WTC11 (cell line): Measurements from ENCODE around the gene ZFP92. TPM values are rescaled to one million over a fixed set of nuclear protein-coding genes. Genes with fewer than 3 reads are reported as not detected.

Experiments used
- ATAC-seq: fragments of 200-7000 bp; cut with Tn5 transposase; 2 replicates; pipeline ENCODE4 v1.10.0; 2021; ENCODE audit warnings: mild to moderate bottlenecking, moderate library complexity
- CTCF ChIA-PET: fragments of 300-600 bp; sonication (Branson Sonifier 250); formaldehyde crosslinking; loops from one replicate; lab custom pipeline; 2021; ENCODE audit warnings: antibody characterized with exemption; lab: Charles Lee
- POLR2A ChIA-PET: fragments of 350-600 bp; sonication (Branson Sonifier 250); formaldehyde crosslinking; loops from one replicate; lab custom pipeline; 2021; ENCODE audit warnings: antibody characterized with exemption; lab: Charles Lee
- DNase-seq: peaks from one replicate; pipeline ENCODE4 v3.0.0; 2021; ENCODE audit warnings: low spot score
- H3K27ac Mint-ChIP-seq: 2 replicates; pipeline ENCODE4 v1.8.0; 2021; ENCODE audit warnings: mixed read lengths
- H3K27me3 Mint-ChIP-seq: 2 replicates; pipeline ENCODE4 v1.8.0; 2021; ENCODE audit warnings: low read depth, mild to moderate bottlenecking, moderate library complexity, mixed read lengths
- H3K36me3 Mint-ChIP-seq: 2 replicates; pipeline ENCODE4 v1.8.0; 2021; ENCODE audit warnings: mixed read lengths
- H3K4me1 Mint-ChIP-seq: 2 replicates; pipeline ENCODE4 v1.8.0; 2022; ENCODE audit warnings: mixed read lengths
- H3K4me3 Mint-ChIP-seq: 2 replicates; pipeline ENCODE4 v1.8.0; 2021; ENCODE audit warnings: mild to moderate bottlenecking, moderate library complexity, mixed read lengths
- H3K9me3 Mint-ChIP-seq: 2 replicates; pipeline ENCODE4 v1.8.0; 2021; ENCODE audit warnings: mixed read lengths
- CTCF ChIP-seq: fragments of 200-600 bp; IDR thresholded peaks from 2 replicates; pipeline ENCODE4 v1.8.0; 2022; ENCODE audit warnings: antibody characterized with exemption
- ELF4 ChIP-seq: sonication (generic); formaldehyde crosslinking; IDR thresholded peaks from 2 replicates; pipeline ENCODE4 v1.8.1; 2022; ENCODE audit warnings: low read depth, mild to moderate bottlenecking, moderate library complexity, missing genetic modification reagents
- FOXK1 ChIP-seq: sonication (generic); formaldehyde crosslinking; IDR thresholded peaks from 2 replicates; pipeline ENCODE4 v1.8.0; 2022; ENCODE audit warnings: mild to moderate bottlenecking, moderate library complexity, missing genetic modification reagents
- NR3C1 ChIP-seq: sonication (generic); formaldehyde crosslinking; conservative IDR thresholded peaks from 2 replicates; pipeline ENCODE4 v1.8.1; 2023; ENCODE audit warnings: low read depth, mild to moderate bottlenecking, missing genetic modification reagents
- SMAD3 ChIP-seq: sonication (generic); formaldehyde crosslinking; IDR thresholded peaks from 2 replicates; pipeline ENCODE4 v1.8.0; 2022; ENCODE audit warnings: missing genetic modification reagents, mild to moderate bottlenecking, borderline replicate concordance
- SMAD4 ChIP-seq: sonication (generic); formaldehyde crosslinking; IDR thresholded peaks from 2 replicates; pipeline ENCODE4 v1.8.0; 2022; ENCODE audit warnings: mild to moderate bottlenecking, missing genetic modification reagents
- SP1 ChIP-seq: sonication (generic); formaldehyde crosslinking; conservative IDR thresholded peaks from 2 replicates; pipeline ENCODE4 v1.8.1; 2022; ENCODE audit warnings: missing genetic modification reagents
- TCF7 ChIP-seq: sonication (generic); formaldehyde crosslinking; IDR thresholded peaks from 2 replicates; pipeline ENCODE4 v1.8.0; 2022; ENCODE audit warnings: mild to moderate bottlenecking, low read depth, missing genetic modification reagents, moderate library complexity
- ZNF219 ChIP-seq: sonication (generic); formaldehyde crosslinking; IDR thresholded peaks from 2 replicates; pipeline ENCODE4 v1.8.0; 2023; ENCODE audit warnings: missing genetic modification reagents, mild to moderate bottlenecking, borderline replicate concordance
- total RNA-seq: library from RNA; stranded (reverse); gene quantifications from 3 replicates; pipeline ENCODE4 v1.2.3, GENCODE V29; 2021
- TF ChIP-seq, protein P1 (sequence below): fragments of 250-450 bp; sonication (Bioruptor Pico); IDR thresholded peaks from 2 replicates; pipeline ENCODE4 v1.9.0; 2021; ENCODE audit warnings: moderate library complexity, mild to moderate bottlenecking, inconsistent platforms, borderline replicate concordance
- TF ChIP-seq, protein P2 (sequence below): sonication (generic); formaldehyde crosslinking; IDR thresholded peaks from 2 replicates; pipeline ENCODE4 v1.8.1; 2022; ENCODE audit warnings: low read depth, missing genetic modification reagents, borderline replicate concordance
- TF ChIP-seq, protein P3 (sequence below): sonication (generic); formaldehyde crosslinking; IDR thresholded peaks from 2 replicates; pipeline ENCODE4 v1.8.1; 2023; ENCODE audit warnings: mild to moderate bottlenecking, moderate library complexity, missing genetic modification reagents

ZFP92 gene
- total RNA-seq, 1 experiment from 2014 or later = 0.31 TPM

DNA sequence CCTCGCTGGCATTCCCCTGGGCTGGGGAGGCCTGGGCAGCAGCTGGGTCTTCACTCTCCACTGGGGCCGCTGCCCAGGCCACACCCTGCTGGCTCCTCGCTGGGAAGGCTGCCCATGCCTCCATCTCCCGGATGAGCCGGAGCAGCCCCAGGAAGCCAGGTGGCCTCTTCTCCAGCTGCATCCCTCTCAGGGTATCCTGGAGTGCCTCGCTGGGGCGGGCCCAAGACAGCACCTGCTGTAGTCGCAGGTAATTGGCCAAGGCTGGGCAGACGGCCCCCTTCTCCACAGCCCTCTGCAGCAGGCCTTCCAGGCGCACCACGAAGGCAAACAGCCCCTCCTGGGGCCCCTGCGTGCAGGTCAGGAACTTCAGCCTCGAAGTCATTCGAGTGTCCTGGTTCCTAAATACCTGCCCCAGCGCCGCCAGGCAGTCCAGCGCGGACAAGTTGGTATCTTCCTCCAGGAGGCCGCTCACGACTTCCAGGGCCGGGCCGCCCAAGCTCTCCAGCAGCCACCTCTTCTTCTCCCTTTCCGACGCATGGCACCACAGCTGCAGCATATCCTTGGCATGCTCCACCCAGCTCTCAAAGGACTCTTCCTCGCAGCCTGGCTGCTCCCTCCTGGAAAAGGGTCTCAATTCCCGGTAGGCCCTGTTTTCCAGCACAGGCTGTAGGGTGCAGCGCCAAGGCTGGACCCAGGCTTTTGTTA, 13.9 kb upstream of the ZFP92 start:
- no peak overlapping the region for H3K27ac Mint-ChIP-seq
- ATAC-seq = no peak
- H3K36me3 Mint-ChIP-seq = no peaks in the 10 kb centered on the region
- no peak for DNase-seq
- peaks cover 5% of the 10 kb centered on the region; the same call in 1 of the 2 replicates for H3K9me3 Mint-ChIP-seq
- H3K4me1 Mint-ChIP-seq = no peaks in the 10 kb centered on the region
- peaks cover 5% of the 10 kb centered on the region; the same call in 1 of the 2 replicates for H3K27me3 Mint-ChIP-seq
- no peak overlapping the region for H3K4me3 Mint-ChIP-seq
- TF ChIP-seq, protein P1, sequence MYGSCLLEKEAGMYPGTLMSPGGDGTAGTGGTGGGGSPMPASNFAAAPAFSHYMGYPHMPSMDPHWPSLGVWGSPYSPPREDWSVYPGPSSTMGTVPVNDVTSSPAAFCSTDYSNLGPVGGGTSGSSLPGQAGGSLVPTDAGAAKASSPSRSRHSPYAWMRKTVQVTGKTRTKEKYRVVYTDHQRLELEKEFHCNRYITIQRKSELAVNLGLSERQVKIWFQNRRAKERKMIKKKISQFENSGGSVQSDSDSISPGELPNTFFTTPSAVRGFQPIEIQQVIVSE (CRISPR knock-in tag) = no peak
- TF ChIP-seq SMAD3 (CRISPR knock-in tag) (no peak), ZNF219 (no peak)
- CTCF ChIA-PET = no interaction called here
- POLR2A ChIA-PET = no interaction called here

GRCh38 chrX:153398275-153398960, 12.9 kb upstream of the ZFP92 start:
- TF ChIP-seq TCF7 = no peak
- TF ChIP-seq NR3C1 (CRISPR knock-in tag) = no peak
- no peak for TF ChIP-seq FOXK1
- TF ChIP-seq, protein P2, sequence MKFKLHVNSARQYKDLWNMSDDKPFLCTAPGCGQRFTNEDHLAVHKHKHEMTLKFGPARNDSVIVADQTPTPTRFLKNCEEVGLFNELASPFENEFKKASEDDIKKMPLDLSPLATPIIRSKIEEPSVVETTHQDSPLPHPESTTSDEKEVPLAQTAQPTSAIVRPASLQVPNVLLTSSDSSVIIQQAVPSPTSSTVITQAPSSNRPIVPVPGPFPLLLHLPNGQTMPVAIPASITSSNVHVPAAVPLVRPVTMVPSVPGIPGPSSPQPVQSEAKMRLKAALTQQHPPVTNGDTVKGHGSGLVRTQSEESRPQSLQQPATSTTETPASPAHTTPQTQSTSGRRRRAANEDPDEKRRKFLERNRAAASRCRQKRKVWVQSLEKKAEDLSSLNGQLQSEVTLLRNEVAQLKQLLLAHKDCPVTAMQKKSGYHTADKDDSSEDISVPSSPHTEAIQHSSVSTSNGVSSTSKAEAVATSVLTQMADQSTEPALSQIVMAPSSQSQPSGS = no peak
- CTCF ChIA-PET = no interaction called here
- POLR2A ChIA-PET = no interaction called here
- H3K4me1 Mint-ChIP-seq = no peaks in the 10 kb centered on the region
- H3K27ac Mint-ChIP-seq = no peak overlapping the region
- H3K27me3 Mint-ChIP-seq = peaks cover 5% of the 10 kb centered on the region; the same call in 1 of the 2 replicates
- H3K9me3 Mint-ChIP-seq = peaks cover 5% of the 10 kb centered on the region; the same call in 1 of the 2 replicates
- no peak for ATAC-seq
- no peaks in the 10 kb centered on the region for H3K36me3 Mint-ChIP-seq
- no peak for DNase-seq
- no peak overlapping the region for H3K4me3 Mint-ChIP-seq

DNA sequence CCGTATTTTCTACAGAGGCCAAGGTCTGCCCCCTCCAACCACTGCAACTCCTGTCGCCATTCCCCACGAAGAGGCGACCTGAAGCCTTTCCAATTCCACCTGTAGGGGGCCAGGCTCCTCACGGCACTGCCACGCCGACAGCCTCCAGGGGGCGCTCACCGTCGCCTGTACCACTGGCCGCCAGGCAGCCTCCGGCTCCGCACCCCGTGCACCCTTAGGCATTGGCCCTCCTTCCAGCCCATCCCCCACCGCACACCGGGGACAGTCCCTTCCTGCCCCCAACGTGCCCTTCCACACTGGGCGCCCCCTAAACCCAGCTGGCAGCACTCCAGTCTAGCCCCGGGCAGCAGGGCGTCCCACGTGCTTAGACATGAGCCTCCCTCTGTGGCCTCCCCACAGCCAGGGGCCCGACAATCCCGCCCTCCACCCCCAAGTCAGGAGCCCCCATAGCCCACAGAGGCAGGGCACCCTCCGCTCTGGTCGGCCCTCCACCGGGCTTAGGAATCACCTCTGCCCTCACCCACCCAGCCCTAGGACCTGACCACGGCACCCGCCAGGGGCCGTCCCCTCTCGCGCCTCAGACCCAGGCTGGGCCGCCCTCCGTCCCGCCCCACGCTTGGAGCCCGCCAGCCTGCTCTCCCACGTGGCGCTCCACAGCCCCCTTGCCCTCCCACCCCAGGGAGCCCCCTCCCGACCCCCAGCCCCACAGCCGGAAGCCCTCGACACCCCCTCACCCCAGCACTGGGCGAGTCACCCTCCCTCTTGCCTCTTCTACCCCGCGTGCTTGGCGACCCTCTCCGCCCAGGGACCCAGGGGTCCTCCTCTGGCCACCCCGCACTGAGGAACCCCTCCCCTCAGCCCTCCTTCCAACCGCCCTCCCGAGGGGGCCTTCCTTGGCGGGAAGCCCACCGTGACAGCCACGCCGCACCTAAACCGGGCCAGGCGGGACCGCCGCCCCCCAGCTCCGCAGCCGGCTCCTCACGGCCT, 10.8 kb upstream of the ZFP92 start:
- Mint-ChIP-seq H3K4me1 (no peaks in the 10 kb centered on the region), H3K27me3 (peaks cover 5% of the 10 kb centered on the region; the same call in 1 of the 2 replicates), H3K27ac (no peak overlapping the region), H3K4me3 (no peak overlapping the region), H3K36me3 (no peaks in the 10 kb centered on the region), H3K9me3 (peaks cover 5% of the 10 kb centered on the region; the same call in 1 of the 2 replicates)
- ATAC-seq = peak; percentile 84
- DNase-seq = peak; percentile 73
- POLR2A ChIA-PET = interaction anchor here (0.7 kb wide), 1 partner anchor 60 kb away, joined by 7 read pairs; no protein-coding TSS in a partner anchor
- TF ChIP-seq, protein P3, sequence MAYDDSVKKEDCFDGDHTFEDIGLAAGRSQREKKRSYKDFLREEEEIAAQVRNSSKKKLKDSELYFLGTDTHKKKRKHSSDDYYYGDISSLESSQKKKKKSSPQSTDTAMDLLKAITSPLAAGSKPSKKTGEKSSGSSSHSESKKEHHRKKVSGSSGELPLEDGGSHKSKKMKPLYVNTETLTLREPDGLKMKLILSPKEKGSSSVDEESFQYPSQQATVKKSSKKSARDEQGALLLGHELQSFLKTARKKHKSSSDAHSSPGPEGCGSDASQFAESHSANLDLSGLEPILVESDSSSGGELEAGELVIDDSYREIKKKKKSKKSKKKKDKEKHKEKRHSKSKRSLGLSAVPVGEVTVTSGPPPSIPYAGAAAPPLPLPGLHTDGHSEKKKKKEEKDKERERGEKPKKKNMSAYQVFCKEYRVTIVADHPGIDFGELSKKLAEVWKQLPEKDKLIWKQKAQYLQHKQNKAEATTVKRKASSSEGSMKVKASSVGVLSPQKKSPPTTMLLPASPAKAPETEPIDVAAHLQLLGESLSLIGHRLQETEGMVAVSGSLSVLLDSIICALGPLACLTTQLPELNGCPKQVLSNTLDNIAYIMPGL (CRISPR knock-in tag) = peak; percentile 59; the same call in 1 of the 2 replicates
- TF ChIP-seq ELF4 (no peak), CTCF (peak; percentile 87), SMAD4 (no peak), SP1 (CRISPR knock-in tag) (0 out of 2 replicates have a peak, but pooled peaks have one; percentile 17)
- TF ChIP-seq, all 79 proteins: peak for 3
- CTCF ChIA-PET = no interaction called here
